ENCODE data around the gene LSM11.

The LSM11 gene

DNA sequence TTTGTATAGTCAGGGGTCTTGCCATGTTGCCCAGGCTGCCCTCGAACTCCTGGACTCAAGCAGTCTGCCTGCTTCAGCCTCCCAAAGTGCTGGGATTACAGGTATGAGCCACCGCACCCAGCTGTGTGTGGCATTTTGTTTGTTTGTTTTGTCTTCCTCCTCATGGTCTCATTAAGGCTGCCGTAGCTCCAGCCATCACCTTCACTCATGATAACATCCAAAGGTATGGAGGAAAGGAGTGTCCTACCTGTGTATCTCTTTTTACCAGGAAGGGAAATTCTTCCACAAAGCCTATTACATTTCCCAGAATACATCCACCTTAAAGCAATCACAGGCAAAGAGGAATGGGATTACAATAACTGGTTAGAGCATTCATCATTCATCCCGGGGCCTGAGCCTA, 27.2 kb downstream of the LSM11 start:
- DNase-seq (ENCODE audit: extremely low spot score) = no peak
- CTCF ChIA-PET = interaction anchor here (1.8 to 2.1 kb wide), 2 partner anchors 10 to 12 kb away, joined by 6 read pairs; no protein-coding TSS in a partner anchor
- TF ChIP-seq CTCF (IDR thresholded peaks at IDR 0.05; ENCODE audit: control extremely low read depth, extremely low read depth, low read depth, missing control alignments) = no peak
- POLR2A ChIA-PET = no interaction called here

DNA sequence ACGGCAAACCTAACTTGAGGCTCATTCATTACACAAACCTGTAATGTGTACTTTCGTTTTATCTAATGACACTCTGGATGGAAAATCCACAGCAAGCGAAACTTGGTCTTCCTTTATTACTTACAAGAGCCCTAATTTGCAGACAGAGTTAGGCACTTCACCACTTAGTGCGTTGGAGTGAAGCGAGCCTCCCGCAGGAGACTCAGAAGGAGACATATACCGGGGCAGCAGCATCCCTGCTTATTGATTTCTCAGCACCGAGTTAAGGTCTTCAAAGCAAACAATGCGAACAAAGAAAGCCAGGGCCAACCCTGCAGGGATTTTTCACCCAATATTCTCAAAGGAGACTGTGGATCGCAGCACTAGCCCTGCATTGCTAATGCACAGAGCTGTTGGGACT, 28.6 kb downstream of the LSM11 start:
- no peak for TF ChIP-seq CTCF (IDR thresholded peaks at IDR 0.05; ENCODE audit: control extremely low read depth, extremely low read depth, low read depth, missing control alignments)
- ChIA-PET CTCF (interaction anchor here (1.7 kb wide), 1 partner anchor 13 kb away, joined by 3 read pairs; no protein-coding TSS in a partner anchor), POLR2A (no interaction called here)
- DNase-seq (ENCODE audit: extremely low spot score) = no peak

DNA sequence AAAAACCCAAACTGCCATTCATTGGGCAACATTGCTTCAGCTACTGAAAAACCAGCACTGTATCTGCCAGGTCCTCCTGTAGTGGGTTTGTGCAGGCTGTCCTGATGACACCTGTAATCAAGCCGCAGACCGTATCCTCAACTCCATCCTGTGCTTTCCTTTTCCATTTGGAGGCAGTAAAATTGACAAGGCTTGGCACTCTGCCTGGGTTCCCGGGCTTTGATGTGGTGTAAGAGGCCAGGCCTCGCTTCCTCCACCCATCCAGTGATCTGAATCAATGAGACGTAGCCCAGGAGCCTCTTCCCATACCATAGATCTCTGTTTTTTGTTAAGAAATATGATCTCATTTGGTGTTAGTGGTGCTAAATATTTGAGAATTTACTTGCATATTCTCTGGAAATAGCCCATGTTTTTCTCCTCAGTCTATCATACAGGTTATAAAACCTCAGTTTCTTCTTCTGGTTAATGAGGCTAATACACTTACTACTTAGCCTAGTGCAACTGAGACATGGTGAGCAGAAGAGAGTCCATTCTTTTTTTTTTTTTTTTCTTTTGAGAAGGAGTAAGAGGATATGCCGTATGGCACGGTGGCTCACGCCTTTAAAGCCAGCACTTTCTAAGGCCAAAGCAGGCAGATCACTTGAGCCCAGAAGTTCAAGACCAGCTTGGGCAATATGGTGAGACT, 34.8 kb downstream of the LSM11 start:
- no peak for DNase-seq (ENCODE audit: extremely low spot score)
- POLR2A ChIA-PET = no interaction called here
- TF ChIP-seq CTCF (IDR thresholded peaks at IDR 0.05; ENCODE audit: control extremely low read depth, extremely low read depth, low read depth, missing control alignments) = no peak
- CTCF ChIA-PET = interaction anchor here (6.1 kb wide), 1 partner anchor 15 kb away, joined by 52 read pairs; no protein-coding TSS in a partner anchor

DNA sequence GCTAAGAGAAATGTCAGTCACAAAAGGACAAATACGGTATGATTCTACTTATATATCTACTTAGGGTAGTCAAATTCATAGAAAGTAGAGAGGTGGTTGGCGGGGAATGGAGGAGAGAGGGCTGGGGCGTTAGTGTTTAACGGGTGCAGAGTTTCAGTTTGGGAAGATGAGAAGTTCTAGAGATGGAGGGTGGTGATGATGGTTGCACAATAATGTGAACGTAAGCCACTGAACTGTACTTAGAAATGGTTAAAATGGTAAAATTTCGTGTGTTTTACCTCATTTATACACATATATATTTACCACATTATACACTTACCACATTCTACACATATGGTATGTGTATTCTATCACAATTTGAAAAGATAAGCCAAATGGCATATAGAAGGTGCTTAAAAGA, 35.7 kb downstream of the LSM11 start:
- CTCF ChIA-PET = no interaction called here
- POLR2A ChIA-PET = no interaction called here

GRCh38 chr5:157785801-157786200, 42.3 kb downstream of the LSM11 start:
- CTCF ChIA-PET = no interaction called here
- POLR2A ChIA-PET = no interaction called here
- no peak for DNase-seq (ENCODE audit: extremely low spot score)
- TF ChIP-seq CTCF (IDR thresholded peaks at IDR 0.05; ENCODE audit: control extremely low read depth, extremely low read depth, low read depth, missing control alignments) = no peak

More for the DNA sequence above, 35.7 kb downstream of the LSM11 start:
- no peak for TF ChIP-seq CTCF (IDR thresholded peaks at IDR 0.05; ENCODE audit: control extremely low read depth, extremely low read depth, low read depth, missing control alignments)
- DNase-seq (ENCODE audit: extremely low spot score) = no peak

- ChIA-PET POLR2A (no interaction called here), CTCF (interaction anchor here (1.1 to 1.5 kb wide), 3 partner anchors 17 to 50 kb away, joined by 3 to 4 read pairs (median 4); no protein-coding TSS in a partner anchor)
- no peak for DNase-seq (ENCODE audit: extremely low spot score)
- no peak for TF ChIP-seq CTCF (IDR thresholded peaks at IDR 0.05; ENCODE audit: control extremely low read depth, extremely low read depth, low read depth, missing control alignments)
Measured at GRCh38 chr5:157793301-157793700, 49.8 kb downstream of the LSM11 start.

Measured in GM10248 (cell line).